NCI-H2107 treated with DMSO at 0.1 percent for 48 hours (cell line): ENCODE measurements around the gene CHRDL2.

ENCODE experiments used
- DNase-seq: peaks from one replicate; lab custom pipeline; 2025; ENCODE audit not compliant: unreplicated experiment; lab: John Stamatoyannopoulos, UW

CHRDL2 gene

DNA sequence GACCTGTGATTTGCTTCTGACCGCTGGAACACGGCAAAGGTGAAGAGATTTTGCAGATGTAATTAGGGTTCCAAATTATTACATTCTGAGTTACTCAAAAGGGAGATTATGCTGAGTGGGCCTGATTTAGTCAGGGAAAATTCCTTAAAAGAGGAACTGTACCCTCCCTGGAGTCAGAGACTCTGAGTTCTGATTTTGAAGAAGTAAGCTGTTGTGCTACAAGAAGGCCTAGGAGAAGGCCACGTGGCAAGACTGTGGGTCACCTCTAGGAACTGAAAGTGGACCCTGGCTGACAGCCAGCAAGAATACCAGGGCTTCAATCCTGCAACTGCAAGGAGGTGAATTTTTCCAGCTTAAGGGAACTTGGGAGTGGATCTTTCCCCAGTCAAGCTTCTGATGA, 45.3 kb downstream of the CHRDL2 start:
- no peak for DNase-seq

DNA sequence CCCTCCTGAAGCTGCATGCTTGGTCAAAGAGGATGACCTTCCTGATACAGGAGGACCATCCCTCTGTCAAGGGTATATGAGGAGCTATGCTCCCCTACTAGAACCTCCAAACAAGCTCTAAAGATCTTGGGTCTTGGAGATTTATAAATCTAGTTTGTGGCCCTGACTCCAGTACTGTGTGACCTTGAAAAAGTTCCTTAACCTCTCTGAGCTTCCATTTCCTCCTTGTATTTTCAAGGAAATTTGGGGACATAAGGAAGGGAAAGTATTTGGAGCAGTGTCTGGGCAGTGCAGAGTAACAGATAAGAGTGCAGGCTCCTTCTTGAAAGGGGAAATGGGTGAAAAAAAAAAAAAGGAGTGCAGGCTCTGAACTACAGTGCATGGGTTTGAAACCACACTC, 45.9 kb downstream of the CHRDL2 start:
- DNase-seq = no peak

DNA sequence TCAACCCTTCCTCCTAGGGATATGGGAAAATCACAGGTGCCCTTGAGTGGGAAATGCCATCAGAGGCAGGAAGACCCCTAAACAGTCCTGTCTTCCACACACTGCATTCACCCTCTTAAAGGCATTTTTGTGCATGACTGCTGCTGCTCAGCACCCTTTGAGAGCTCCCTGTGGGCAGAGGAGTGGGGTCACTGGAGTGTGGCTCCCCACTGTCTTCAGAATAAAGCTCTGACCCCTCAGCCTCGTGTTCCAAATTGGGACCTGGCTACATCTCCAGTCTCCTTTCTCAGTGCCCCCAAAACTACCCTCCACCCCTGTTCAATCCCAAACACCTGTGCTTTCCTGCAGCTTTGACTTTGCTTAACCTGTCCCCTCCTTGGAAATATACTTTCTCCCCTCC, 46.6 kb downstream of the CHRDL2 start:
- no peak for DNase-seq

DNA sequence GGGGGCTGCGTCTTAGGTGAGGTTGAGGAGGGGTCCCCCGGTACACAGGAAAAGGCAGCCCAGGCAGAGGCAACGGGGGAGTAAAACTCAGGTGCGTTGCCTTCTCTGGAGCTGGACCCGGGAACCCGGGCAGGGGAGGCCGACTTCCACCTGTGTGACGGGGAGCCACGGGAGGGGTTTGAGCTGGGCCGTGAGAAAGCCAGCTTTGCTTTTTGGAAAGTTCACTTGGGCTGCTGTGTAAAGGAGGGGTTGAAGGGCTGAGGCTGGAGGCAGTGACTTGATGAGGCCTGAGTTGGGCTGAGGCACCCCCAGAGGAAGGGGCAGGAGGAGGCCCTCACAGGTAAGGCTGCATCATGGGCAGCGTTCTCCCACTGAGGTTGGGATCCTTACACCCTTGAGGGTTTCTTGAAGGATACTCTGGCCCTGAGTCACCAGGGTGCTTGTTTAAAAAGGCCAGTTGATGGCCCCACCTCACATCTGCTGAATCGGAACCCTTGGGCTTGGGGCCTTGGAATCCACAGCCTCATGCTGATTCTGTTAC, 47.2 kb downstream of the CHRDL2 start:
- DNase-seq = no peak

DNA sequence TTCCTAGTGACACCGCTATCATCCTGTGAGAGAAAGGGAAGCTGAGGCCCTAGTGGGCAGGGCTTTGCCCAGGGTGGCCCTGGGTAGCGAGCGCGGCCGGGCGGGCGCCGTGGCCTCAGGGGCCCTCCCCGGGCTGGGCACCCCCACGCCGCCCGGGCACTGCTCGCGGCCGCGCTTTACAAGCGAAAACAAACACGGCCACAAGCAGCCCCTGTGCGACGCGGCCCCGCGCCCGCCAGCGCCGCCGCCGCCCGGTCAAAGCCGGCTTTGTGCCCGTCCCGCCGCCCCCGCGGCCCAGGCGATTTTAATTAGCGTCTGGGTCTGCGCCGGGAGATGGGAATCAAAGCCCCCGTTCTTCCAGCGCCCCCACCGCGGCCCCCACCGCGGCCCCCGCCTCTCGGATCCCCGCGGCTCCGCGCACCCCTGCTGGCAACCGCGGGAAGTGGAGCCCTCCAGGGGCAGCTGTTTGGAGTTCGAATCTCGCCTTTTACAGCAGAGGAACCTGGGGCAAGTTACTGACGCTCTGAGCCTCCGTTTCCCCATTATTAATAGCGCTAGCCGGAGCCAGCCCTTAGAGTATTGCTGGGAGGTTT, 47.9 kb downstream of the CHRDL2 start:
- DNase-seq = no peak

DNA sequence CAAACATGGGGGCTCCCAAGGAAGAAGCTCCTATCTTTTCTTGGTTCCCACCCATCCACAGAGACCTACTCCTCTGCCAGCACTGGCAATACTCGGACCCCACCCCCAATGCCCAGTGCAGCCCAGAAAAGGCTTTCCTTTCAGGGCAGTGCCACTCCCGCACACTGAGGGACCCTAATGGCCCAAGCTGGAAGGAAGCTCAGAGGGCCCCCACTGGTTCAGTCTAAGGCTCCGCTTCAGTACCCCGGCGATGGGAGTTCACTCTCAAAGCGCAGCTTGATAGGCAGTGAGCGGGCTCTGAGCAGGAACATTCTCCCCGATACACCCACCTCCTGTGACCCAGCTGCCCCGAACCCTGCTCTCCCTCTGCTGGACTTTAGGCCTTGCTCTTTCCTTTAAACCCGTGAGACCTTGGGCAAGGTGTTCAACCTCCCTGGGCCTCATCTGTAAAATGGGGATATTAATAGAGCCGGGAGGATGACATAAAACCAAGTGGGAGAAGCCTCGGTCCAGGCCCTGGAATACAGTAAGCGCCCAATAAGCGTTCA, 48.4 kb downstream of the CHRDL2 start:
- no peak for DNase-seq

DNA sequence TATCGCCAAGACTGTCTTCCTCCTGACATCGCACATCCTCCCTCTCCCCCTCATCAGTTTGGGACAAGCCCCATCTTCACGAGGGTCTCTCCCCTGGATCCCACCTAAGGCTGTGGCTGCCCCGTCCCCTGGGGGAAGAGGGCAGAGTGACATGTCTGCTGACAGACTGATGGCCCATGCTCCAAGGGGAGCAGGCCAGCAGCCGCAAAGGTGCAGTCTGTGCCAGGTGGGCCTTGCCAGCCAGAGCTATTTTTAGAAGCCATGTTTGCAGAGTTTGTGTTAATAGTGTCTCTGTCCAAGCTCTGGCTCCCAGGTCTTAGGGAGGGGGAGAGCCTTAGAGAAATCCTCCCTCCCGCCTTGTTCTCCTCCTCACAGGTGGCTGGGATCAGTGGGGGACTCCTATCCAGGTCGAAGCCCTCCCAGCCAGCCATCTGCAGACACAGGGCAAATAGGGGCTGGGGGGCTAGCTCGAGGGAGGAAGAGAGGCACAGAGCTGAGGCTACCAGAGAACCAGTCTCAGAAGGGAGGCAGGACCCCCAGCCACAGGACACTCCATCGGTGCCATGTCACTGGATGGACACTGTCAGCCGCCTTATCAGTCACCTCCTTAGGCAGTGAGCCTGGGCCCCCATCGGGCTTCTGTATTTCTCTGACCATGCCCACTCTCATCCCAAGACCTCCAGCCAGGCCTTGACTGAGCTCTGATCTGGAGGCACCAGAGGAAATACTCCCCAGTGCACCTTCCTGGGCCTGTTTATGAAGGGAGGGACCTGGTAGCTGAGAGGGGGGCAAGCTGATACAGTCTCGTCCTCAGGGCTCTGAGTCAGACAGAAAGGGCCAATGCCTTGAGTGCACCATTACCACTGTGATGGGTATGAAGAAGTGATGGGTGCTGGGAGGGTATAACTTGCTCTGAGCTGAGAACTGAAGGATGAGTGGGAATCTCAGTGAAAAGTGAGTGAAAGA, 49.3 kb downstream of the CHRDL2 start:
- DNase-seq = no peak

DNA sequence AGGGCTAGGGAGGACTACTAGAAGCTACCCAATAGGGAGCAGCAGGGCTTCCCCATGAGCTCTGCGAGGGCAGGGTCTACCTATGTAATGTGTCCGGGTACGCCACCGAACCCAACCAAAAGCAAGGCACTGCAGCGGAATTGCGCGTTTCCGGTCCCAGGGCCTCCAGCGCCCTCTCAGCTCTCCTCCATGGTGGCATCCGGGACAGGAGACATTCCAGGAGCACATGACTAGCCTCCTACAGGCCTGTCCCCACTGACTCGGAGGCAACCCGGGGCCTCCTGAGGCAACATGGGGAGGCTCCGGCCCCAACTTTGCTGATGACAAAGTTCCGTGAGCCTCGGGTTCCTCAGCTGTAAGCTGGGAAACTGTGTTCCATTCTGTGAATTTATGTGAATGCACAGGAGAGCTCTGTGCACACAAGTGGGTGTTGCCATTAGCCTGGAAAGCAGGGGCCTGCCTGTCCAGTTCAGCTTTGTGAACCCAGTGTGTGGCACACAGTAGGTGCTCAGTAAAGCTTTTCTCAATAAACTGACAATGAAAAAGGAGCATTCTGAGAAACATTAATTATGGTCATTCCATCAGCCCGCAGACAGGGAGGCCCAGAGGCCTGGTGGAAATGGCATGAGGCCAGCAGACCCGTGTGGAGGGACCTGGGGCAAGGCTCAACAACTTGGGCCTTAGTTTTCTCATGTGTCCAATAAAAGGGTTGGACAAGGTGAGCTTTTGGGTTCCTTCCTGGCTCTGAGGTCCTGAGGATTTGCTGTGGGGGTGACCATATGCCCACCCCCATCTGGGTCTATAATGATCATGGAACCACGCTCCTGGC, 50.3 kb downstream of the CHRDL2 start:
- no peak for DNase-seq

DNA sequence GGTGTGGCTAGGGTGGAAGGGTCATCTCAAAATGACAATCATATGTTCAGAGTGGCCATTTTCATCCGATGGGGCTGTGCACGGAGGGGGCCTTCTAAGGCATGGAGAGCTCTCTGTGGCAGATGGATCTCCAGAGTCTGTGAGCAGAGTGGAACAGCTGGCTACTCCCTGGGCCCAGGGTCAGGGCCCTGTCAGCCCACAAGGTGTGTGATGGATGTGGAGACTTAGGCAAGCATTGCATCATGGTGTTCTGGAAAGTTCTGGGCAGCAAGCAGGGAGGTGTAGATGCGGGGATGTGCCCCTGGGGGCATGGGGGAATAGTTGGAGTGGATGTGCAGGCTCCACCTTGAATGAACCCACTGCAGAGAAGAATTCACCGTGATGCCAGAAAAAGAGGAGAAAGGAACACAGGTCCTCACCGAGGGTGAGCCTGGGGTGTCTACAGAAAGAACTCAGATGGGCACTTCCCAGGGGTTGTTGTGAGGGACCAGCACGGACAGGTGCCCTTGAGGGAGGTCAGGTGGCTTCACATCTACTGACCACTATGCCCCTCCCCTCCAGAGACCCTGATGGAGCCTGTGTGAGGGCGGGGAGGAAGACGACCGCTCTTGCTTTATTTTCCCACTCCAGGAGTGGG, 51.1 kb downstream of the CHRDL2 start:
- DNase-seq = no peak

DNA sequence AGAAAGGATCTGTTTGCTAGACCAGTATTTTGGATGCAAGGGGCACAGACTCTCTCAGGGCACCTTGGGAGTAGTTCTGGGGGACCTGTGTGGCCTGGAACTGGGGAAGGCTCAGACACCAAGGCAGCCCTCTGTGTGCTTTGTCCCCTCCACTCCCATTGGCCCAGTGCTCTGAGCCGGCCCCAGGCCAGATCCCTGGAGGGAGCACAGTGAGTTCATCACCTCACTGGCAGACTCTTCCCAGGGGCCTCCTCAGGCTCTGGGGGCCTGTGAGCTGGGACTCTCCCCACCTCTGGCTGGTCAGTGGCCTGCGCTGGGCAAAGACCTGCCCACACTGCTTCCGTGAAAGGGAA, 51.7 kb downstream of the CHRDL2 start:
- DNase-seq = no peak

DNA sequence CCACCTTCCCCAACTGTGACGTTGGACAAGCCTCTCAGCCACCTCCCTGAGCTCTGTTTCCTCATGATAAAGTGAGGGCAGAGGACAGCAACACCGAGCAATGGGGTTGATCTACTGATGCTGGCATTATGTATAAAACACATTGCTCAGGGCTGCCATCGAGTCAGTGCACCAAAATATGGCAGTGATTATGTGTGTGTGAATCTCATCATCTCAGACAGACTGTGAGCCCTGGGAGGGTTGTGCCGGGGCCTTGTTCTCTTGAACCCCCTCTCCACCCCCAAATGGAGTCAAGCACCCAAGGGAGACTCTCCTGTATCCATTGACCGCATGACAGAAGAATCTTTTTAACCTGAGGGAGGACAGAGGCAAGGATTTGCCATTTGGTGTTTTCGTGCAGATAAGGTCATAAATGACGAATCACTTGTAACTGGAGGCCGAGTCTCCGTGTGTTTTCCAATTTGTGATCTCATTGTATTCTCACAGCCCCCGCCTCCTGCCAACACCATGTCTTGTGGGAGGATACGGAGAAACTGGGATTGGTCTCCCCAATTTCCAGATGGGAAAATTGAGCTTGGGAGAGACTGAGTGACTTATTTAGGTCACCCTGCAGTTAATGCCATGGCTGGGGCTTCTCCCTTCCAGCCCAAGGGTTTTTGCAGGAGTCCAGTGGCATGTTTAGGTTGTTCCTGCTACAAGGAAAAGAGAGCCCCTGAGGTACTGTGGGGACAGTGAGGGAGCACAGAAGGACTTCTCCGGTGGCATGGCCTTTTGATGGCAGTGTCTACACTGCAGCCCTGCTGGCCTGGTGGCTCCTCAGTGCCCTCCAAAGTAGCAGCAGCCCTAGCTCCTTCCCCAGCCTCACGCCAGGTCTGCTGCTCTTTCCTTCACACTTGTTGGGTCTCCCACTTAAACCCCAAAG, 52.4 kb downstream of the CHRDL2 start:
- no peak for DNase-seq

DNA sequence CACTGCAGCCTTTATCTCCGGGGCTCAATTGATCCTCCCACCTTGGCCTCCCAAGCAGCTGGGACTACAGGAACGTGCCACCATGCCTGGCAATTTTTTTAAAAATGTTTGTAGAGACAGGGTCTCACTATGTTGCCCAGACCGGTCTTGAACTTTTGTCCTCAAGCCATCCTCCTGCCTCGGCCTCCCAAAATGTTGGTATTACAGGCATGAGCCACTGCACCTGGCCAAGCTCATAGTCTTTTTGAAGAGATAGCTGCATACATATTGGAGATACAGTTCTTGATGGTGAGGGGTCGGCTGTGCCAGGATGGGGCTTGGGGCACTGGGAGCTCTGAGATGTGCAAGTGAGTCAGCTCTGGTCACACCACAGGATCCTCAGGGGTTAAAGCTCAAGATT, 53.2 kb downstream of the CHRDL2 start:
- no peak for DNase-seq

DNA sequence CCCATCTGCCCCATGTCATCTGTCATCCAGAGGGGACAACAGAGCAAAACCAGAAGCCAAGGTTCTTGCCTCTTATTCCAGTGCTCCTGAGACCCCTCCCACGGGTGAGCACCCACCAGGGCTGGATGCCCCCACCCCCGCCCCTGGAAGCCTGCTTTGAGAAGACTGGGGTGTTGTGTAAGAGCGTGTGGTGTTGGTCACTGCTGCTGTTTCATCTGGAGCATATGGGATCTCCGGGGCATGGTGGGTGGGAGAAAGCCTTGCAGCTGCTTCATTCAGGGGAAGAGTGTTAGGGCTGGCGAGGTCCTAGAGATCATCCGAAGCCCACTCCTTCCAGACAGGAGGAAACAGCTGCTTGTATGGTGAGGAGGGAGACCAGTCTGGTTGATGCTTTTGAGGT, 54.1 kb downstream of the CHRDL2 start:
- no peak for DNase-seq

DNA sequence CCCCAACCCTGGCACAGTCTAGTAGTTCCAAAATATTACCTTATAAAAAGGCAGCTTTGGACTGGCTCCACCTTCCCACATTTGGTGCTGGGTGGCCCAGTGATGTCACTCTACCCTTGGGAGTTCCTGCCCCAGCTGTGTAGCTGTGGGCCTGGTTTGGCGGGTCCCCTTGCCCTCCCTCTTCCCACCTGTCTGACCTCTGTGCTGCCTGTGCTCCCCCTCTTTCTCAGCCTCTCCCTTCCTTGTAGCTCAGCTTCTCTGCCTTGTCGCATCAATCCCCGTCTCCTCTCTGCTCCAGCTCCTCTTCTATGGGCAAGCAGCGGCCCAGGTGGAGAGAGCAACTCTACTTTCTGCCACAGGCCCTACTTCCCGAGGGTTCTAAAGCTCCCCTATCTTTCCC, 54.6 kb downstream of the CHRDL2 start:
- DNase-seq = no peak

DNA sequence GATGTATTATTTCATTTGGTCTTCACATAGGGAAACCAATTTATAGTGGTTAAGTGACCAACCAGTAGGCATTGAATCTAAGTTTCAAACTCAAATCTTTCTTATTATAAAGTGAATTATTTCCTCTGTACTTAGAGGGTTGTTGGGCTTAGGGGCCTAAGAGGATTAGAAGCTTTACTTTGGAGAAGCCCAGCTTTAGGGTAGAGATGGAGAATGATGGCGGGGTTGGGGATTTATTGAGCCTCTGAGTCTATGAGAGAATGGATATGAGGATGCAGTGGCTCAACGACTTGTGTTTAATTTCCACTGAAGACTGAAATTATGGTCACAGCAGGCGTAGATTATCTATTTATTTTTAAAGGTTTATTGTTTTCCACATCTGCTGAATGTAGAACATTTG, 55.5 kb downstream of the CHRDL2 start:
- no peak for DNase-seq

DNA sequence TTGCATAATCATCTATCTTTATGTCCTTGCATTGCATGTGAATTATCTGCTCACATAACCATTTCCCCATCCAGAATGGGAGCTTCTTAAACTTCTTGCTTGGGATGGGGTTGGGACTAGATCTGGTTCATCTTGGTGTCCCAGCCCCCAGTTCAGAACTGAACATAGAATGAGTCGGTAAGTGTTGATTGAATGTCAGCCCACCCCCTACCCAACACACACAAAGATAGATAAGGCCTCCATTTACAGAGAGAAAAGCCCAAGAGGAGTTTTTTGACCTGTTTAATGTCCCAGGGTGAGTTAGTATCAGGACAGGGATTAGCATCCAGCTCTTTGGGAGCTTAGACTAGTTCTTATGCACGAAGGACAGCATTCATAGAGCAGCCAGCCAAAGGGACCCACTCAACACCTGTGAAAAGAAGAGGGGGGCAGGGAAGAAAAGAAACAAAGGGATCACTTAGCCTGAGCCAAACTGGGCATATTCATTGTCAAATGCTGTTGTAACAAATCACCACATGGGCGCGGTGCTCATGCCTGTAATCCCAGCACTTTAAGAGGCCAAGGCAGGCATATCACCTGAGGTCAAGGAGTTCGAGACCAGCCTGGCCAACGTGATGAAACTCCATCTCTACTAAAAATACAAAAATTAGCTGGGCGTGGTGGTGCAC, 57.4 kb downstream of the CHRDL2 start:
- DNase-seq = no peak

DNA sequence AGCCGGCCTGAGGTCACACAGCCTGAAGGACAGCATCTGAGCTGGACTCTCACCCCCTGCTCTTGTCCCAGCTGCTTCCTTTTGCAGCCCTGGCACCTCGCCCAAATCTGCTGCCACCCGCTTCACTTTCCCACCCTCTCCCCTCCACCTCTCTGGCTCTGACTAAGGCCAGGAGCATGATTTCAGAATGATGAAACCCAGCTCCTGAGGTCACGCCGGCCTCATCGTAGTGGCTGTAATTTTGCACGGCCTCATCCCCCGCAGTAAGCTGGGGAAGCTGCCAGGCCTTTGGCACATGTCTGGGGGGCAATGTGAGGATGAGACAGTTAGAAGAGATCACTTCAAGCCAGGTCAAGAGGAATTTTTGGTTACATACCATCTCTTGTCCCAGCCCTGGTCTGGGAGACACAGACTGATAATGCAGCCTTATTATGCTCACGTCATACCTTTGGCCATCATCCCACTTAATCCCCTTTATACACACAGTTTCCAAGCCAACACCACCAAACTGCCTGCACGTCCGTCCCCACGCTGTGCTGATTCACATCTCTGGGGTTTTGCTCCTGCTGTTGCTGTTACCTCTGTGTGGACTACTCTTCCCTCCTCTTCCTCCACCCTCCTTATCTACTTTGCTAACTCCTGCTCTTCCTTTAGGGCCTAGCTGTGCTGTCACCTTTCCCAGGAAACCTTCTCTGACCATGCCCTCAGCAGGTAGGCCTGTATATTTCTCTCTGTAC, 58.1 kb downstream of the CHRDL2 start:
- DNase-seq = no peak

DNA sequence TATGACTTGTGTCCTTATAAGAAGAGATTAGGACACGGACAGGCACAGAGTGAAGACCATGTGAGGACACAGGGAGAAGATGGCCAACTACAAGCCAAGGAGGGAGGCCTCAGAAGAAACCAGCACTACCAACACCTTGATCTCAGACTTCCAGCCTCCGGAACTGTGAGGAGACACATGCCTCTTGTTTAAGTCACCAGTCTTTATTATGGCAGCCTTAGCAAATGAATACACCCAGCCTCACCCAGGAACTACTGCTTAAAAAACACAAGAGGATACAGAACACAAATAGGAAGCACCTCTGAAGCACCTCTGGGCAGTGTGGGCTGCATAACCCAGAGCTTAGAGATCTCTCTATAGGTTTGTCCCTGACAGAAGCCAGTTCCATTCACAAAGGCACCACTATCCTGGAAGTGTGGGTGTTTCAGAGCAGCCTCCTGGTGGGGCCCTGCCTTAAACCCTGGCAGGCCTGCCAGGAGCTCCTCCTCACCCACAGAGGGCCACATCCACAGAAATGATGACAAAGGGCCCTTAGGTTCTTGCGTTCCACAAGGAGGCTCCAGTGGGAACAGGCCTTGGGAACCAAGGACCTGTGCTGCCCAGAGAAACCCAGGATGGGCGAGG, 58.8 kb downstream of the CHRDL2 start:
- no peak for DNase-seq
